Raji (cell line): ENCODE data around the gene CCR3.

ENCODE experiments used
- POLR2A ChIP-seq: IDR thresholded peaks from 2 replicates; pipeline ENCODE4 v1.6.1; 2011; ENCODE audit warnings: low read depth, low read length, control low read depth; ENCODE audit not compliant: insufficient read depth

The CCR3 gene

GRCh38 chr3:46243560-46243959 lies 1.3 kb downstream of the CCR3 start:
- TF ChIP-seq POLR2A: no peak

- TF ChIP-seq POLR2A: no peak
These were observed 2.9 kb downstream of the CCR3 start for GRCh38 chr3:46245146-46245545.

DNA sequence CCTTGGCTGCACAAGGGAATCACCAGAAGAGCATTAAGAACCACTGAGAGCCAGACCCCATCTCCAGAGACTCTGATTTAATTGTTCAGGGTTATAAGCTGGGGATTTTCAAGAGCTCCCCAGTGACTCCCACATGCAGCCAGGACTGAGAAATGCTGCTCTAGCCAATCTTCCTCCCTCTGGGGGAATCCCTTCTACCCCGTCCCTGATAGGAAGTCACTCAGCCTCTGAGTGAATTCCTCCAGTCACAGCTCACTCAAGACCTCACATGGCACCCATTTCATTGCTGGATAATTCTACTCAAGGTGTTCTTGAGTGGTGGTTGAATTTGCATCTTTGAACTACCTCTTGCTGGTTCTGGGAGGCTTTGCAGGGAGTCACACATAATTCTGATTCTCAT lies 10.7 kb downstream of the CCR3 start:
- no peak for TF ChIP-seq POLR2A

DNA sequence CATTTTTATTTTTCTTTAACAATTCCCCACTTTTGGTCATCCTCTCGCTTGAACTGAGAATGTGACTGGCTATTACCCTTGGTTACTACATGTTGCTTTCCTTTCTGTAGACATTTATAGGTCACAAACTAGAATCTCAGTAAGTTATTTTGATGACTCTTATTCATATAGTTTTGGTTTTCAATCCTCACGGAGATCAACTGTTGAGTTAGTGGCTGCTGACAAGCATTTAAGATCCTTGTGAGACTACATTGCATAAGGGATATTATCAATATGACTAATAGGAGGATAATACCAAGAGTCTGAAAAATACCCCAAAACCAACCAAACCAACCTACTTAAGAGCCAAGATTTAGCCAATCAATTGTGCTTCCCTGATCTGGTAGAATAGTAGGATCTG lies 16.3 kb downstream of the CCR3 start:
- no peak for TF ChIP-seq POLR2A

GRCh38 chr3:46261926-46262594 lies 19.8 kb downstream of the CCR3 start:
- TF ChIP-seq POLR2A: no peak

- TF ChIP-seq POLR2A: no peak
These were observed 21.7 kb downstream of the CCR3 start for GRCh38 chr3:46264002-46264401.

GRCh38 chr3:46266598-46266997 lies 24.3 kb downstream of the CCR3 start:
- no peak for TF ChIP-seq POLR2A

- TF ChIP-seq POLR2A: no peak
These were observed 27.3 kb downstream of the CCR3 start for GRCh38 chr3:46269556-46269955.

GRCh38 chr3:46270474-46270873 lies 28.2 kb downstream of the CCR3 start:
- no peak for TF ChIP-seq POLR2A

DNA sequence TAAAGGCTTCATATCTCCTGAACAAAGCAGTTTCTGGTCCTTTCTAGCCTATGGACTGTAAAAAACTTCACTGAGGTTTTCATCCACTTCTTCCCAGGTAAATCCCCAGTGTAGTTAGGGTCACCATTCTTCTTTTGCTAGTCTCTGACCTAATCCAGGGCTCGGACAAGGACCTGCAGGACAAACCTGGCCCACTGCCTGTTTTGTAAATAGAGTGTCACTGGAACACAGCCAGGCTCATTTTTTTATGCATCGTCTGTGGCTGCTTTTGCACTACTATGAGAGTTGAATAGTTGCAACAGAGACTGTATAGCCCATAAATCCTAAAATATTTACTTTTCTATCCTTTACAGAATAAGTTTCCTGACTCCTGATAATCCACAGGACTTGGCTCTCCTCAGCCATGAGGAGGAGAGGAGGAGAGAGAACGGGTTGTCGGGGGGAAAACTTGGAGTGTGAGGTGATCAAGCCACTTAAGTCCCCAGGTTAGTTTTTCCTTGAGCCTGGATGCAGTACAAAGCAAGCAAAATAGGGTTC lies 29.0 kb downstream of the CCR3 start:
- no peak for TF ChIP-seq POLR2A

DNA sequence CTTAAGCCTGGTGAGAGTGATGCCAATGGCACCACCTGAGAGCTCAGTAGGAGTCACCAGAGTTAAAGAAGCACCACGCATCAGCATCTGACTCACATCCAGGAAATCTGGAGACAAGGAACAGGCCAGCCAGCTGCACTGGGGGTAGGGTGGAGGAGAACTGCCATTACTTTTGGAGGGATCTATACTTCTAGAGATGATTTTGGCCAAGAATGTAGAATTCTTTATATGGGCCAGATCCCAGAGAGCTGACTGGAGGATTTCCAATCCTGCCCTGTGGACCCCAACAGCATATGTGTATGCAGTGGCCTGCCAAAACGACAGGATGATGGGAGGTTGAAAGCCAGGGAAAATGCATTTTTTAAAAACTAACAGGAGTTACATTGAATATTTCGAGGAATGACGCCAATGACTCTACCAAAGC lies 29.8 kb downstream of the CCR3 start:
- no peak for TF ChIP-seq POLR2A

DNA sequence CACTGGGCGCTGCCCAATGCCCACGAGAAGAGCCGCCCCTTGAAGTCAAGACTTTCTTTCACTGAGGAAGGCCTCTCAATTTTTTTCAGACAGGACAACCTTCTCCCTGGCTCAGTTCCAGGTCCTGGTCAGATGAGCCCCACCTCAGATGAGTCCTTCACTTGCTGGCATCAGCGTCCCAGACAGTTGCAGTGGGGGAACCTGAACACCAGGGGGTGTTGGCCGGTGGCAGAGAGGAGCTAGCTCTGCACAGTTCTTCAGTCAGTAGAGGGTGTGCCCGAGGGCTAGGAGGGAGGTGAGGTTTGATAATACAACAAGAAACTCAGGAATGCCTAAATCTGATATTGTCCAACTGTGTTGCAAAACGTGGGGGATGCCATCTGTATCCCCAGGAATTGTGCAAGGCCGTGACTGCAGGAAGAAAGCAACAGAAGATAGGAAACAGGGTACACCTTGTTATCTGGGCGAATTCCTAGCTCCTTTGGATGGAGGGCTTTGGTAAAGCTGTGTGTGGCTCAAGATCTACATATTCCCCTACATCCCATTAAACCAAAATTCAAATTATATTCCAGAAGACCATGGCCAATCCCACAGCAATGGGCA lies 34.3 kb downstream of the CCR3 start:
- TF ChIP-seq POLR2A: no peak

- TF ChIP-seq POLR2A: no peak
These were observed 35.2 kb downstream of the CCR3 start for GRCh38 chr3:46277476-46277875.

DNA sequence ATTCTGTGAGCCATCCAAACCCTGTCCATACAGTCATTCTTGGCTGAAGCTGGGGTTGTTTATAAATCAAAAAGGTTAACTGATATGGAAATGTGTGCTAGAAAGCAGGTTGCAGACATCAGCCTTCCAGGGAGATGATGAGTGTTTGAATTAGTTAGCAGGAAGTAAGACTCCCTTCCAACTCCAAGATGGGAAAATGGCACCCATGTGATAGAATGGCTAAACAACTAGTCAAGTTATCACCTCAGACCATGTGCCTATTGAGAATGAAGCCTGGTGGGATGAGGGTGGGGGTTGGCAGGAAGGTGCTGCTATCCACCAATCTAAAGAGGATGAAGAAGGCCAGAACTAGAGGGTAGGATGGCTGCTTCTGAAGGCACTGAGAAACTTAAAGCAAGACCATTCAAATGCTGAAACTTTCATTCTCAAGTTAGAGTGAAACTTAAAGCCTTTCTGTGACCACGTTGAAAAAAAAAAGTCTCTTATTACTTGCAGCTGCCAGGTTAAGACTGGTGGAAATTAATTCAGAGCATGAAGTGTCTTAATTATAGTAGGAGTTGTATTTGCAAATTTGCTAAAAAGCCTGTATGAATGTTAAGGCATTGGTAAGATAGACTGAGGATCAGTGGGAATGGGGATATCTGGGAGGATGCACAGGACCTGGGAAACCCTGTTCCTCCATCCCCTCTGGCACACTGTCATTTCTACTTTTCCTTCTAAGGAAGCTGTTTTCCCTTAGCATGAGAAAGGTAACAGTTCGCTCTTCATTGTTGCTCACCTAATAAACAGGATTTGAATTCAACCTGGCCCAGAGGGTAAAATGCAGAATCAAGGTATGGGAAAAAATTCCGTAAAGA lies 36.8 kb downstream of the CCR3 start:
- no peak for TF ChIP-seq POLR2A

GRCh38 chr3:46280105-46280797 lies 38.0 kb downstream of the CCR3 start:
- no peak for TF ChIP-seq POLR2A
